GM15510 (cell line): ENCODE measurements around the gene PBX2.

Experiments used
- POLR2A ChIP-seq: IDR thresholded peaks from 3 replicates; pipeline ENCODE4 v1.6.1; 2011; ENCODE audit warnings: borderline replicate concordance; ENCODE audit not compliant: insufficient read length; ENCODE audit errors: extremely low read depth

PBX2 gene

DNA sequence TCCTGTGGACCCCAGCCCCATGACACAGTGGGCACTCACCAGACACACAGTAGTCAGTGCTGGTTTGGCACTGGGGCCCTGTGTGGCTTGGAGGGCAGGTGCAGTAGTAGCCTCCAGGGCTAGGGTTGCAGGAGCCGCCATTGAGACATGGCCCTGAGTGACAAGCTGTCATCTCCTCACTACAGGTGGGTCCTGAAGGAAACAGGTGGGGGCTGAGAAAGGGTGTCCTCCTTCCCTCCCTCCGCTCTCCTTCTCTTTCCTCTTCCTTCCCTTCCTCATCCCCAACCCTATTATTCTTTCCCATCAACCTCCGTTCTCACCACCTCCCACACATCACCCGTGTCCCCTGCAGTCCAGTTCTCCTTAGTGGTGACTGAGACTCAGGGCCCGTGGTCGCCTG is 23.6 kb upstream of the PBX2 start:
- no peak for TF ChIP-seq POLR2A

- no peak for TF ChIP-seq POLR2A
Observed at GRCh38 chr6:32212076-32212760, 22.2 kb upstream of the PBX2 start.

GRCh38 chr6:32210191-32210601 is 20.2 kb upstream of the PBX2 start:
- no peak for TF ChIP-seq POLR2A

GRCh38 chr6:32208996-32209395 is 19.0 kb upstream of the PBX2 start:
- no peak for TF ChIP-seq POLR2A

DNA sequence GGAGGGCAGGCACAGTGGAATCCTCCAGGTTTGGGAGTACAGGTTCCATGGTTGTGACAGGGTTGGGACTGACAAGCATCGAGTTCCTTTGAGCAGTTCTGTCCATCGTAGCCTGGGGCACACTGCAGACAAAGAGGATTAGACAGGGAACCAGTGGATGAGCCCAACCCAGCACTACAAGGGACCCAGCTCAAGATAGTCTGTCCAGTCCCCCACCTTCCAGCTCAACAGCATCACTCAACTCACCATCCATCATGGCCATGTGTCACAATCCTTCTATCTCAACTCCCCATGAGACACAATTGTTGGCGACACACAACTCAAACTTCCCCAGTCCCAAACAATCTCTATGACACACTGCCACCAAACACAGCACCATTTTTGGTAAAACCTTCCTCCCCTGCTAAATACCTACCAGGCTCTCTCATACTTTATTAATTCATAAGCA is 14.3 kb upstream of the PBX2 start:
- no peak for TF ChIP-seq POLR2A

DNA sequence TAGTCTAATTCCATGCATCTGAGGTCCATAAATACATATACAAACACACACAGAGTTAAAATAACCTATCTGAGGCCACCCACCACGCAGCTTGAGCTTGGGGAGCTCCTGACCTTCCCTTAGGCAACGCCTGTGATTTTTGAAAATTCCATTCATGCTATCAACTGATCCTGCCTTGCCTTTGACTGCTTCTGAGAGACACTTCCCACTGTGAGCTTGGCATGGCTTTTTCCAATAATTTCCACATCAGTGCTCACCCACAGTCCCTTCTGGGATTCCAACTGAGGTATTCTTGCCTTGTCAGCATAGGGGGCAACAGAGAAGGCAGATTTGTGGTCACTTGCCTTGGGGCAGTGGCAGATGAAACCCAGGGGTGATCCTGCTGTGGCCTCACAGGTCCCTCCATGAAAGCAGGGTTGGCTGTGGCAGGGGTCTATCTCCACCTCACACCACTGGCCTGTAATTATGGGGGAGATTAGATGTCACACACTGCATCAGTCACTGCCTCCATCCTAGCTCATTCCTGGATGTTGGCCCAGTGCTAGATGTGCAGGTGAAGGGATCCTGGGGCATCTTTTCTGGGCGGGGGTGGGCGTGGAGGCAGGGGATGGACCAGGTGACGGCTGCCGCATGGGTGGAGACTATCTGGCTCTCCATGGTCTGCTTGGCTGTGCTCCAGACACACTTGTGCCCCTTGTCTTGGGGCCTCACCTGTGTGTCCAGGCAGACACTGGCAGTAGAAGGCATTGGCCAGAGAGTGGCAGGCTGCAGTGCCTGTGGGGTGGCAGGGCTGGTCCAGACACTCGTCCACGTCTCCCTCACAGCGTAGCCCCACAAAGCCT is 13.6 kb upstream of the PBX2 start:
- TF ChIP-seq POLR2A = no peak

DNA sequence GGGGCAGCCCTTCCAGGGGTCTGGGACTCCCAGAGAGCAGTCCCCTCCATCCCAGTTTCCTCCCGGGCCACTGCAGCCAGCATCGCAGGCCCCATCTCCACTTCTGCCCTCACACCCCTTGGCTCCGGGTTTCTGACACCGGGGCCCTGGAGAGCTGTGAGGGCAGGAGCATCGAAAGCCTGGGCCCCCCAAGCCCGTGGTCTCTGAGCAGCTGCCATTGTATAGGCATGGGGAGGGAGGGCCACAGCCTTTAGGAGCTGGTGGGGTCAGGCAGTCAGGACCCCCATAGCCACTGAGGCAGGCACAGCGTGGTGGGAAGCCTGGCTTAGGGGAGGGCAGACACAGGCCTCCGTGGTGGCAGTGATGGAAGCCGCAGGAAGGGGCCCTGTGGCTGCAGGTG is 12.2 kb upstream of the PBX2 start:
- TF ChIP-seq POLR2A = no peak

GRCh38 chr6:32200711-32201475 is 10.9 kb upstream of the PBX2 start:
- no peak for TF ChIP-seq POLR2A

- no peak for TF ChIP-seq POLR2A
Observed at GRCh38 chr6:32198866-32199265, 8.9 kb upstream of the PBX2 start.

- TF ChIP-seq POLR2A = no peak
Observed at GRCh38 chr6:32198345-32198696, 8.3 kb upstream of the PBX2 start.

GRCh38 chr6:32196682-32197616 is 6.9 kb upstream of the PBX2 start:
- TF ChIP-seq POLR2A = no peak

DNA sequence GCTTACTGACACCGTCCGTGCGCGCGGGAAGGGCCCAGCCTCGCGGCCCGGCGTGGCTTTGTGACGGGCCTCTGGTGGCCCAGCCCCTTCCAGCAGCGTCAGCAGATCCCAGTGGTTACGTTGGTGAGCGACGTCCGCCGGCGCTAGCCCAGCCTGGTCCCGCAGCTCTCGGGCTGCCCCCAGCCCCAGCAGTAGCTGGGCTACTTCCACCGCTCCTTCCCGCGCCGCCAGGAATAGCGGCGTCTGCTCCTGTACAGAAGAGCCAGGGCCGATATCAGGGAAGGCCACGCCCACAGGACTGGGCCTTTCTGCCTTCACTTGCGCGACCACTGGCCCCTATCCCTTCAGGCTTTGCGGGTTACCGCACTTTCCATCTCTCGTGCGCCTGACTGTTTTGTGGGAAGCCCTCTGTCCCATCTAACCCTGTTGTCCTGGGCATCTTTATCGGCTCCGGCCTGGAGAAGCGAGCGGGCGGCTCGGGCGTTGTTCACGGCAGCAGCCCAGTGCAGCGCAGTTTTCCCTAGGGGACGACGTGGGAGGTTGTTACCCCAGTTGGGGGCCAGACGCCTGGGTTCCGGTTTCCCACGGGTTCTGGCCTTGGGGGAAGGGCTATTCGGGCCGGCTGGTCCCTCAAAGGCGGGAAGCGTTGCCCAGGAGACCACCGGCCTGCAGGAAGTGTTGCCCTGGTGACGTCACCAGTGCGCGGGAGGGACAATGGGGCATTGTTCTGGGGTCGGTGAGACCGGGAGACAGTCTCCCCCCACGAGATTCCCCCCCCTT is 6.1 kb upstream of the PBX2 start:
- peak; percentile 93 for TF ChIP-seq POLR2A

GRCh38 chr6:32195652-32195901 is 5.6 kb upstream of the PBX2 start:
- TF ChIP-seq POLR2A = no peak
